Measurements from ENCODE around the gene LUZP2. TPM values are rescaled to one million over a fixed set of nuclear protein-coding genes. Genes with fewer than 3 reads are reported as not detected.
"Not testable (repeated sequence)": the region's sequence is repeated elsewhere in the genome, so short reads cannot be mapped to it uniquely, and the experiment has no call there.

The LUZP2 gene
- total and polyA plus RNA-seq, 8 donors = 1.2 to 8.3 (median 4.6) TPM; not detected in 1

DNA sequence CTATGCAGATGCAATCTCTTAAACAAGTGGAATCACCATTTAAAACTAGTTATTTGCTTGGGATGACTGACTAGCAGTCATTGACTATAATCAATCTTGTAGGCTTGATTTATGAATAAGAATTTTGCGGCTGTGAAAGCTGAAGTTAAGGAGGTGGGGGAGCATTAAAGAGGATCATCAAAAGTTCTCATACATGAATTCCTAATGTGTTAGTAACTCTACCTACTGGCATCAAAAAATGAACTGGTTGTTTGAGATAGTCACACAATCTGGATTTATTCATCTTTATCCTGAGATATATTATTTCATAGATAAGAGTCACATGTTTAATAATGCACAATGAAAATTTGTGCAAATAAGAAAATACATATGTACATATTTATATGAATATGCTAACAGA is 393.6 kb downstream of the LUZP2 start:
- no peak for DNase-seq
- TF ChIP-seq, protein P1, sequence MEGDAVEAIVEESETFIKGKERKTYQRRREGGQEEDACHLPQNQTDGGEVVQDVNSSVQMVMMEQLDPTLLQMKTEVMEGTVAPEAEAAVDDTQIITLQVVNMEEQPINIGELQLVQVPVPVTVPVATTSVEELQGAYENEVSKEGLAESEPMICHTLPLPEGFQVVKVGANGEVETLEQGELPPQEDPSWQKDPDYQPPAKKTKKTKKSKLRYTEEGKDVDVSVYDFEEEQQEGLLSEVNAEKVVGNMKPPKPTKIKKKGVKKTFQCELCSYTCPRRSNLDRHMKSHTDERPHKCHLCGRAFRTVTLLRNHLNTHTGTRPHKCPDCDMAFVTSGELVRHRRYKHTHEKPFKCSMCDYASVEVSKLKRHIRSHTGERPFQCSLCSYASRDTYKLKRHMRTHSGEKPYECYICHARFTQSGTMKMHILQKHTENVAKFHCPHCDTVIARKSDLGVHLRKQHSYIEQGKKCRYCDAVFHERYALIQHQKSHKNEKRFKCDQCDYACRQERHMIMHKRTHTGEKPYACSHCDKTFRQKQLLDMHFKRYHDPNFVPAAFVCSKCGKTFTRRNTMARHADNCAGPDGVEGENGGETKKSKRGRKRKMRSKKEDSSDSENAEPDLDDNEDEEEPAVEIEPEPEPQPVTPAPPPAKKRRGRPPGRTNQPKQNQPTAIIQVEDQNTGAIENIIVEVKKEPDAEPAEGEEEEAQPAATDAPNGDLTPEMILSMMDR (IDR thresholded peaks at IDR 0.05) = no peak
- no peak overlapping the region for H3K4me3 ChIP-seq
- ATAC-seq = no peak
- no peaks in the 10 kb centered on the region for H3K9me3 ChIP-seq
- H3K4me1 ChIP-seq = no peaks in the 10 kb centered on the region
- intact Hi-C loops (cut with DNase I) = no loop called here
- H3K27me3 ChIP-seq = no peaks in the 10 kb centered on the region
- no peaks in the 10 kb centered on the region for H3K36me3 ChIP-seq
- no peak overlapping the region for H3K27ac ChIP-seq

DNA sequence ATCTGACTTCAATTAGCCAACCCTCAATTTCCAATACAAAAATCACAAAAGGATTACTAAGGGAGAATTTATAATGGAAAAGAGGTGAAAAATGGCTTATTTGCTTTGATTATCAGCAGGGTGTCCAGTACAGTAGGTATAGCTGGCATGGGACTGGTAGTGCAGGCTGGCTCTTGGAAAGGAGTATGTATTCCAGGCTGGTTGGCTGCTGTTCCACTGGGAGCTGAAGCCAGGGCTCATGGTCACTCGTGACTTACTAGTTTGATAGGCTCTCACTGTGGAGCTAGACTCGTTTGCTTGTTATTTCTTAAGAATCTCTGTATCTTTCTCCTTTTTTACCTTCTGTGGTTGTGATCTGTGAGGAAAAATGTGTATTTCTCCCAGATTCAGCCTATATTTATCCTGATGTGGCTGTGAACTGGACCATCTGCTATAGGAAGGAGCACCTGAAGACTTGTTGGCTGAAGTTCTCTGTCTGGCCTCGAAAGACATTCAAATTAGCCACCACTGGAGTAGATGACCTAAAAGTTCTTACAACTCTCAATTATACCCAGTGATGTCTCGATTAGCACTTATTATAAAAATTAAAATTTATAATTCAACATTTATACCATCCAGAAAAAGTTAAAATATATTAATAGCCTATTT is 395.1 kb downstream of the LUZP2 start:
- H3K4me1 ChIP-seq; ATAC-seq; H3K27ac ChIP-seq; intact Hi-C loops (cut with DNase I); DNase-seq; H3K36me3 ChIP-seq; H3K27me3 ChIP-seq; H3K4me3 ChIP-seq: not testable (repeated sequence)
- H3K9me3 ChIP-seq = peaks cover 0 to 10% of the 10 kb centered on the region in 2 donors

DNA sequence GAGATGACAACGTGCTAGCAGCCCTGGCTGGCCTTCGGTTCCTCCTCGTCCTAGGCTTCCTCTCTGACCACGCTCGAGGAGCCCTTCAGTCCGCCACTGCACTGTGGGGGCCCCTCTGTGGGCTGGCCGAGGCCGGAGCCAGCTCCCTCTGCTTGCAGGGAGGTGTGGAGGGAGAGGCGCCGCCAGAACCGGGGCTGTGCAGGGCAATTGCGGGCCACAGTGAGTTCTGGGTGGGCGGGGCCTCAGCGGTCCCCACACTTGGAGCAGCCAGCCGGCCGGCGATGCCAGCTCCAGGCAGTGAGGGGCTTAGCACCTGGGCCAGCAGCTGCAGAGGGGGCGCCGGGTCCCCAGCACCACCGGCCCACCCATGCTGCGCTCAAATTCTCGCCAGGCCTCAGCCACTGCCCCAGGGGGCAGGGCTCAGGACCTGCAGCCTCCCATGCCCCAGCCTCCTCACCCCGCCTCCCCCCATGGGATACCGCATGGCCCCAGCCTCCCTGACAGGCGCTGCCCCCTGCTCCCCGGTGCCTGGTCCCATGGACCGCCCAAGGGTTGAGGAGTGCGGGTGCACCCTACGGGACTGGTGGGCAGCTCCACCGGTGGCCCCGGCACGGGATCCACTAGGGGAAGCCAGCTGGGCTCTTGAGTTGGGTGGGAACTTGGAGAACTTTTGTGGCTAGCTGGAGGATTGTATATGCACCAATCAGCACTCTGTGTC is 399.4 kb downstream of the LUZP2 start:
- no peak for ATAC-seq
- TF ChIP-seq, protein P1 (IDR thresholded peaks at IDR 0.05) = no peak

DNA sequence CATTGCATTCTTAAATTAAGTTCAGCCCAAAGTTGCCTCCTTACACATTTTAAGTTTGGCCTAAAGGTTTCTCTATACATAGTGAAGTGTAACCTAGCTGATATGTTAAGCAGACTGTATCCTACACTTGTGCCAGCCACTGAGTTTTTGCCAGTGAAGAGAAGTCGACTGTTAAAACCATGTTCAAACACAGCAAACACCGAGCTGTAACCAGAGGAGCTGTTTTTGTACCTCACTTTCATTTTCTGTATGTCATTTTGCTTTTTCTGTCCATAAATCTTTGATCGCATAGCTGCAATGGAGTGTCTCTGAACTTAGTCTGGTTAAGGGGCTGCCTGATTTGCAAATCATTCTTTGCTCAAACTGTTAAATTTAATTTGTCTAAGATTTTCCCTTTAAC is 403.7 kb downstream of the LUZP2 start:
- Histone ChIP-seq H3K4me3 (no peak overlapping the region), H3K27ac (no peak overlapping the region), H3K27me3 (no peaks in the 10 kb centered on the region), H3K9me3 (peaks cover 0 to 14% of the 10 kb centered on the region in 2 donors), H3K36me3 (no peaks in the 10 kb centered on the region), H3K4me1 (no peaks in the 10 kb centered on the region)
- ATAC-seq = no peak
- no peak for DNase-seq
- TF ChIP-seq, protein P1 (IDR thresholded peaks at IDR 0.05) = no peak
- intact Hi-C loops (cut with DNase I) = no loop called here

More for the DNA sequence above, 399.4 kb downstream of the LUZP2 start:
- Histone ChIP-seq H3K4me3 (no peak overlapping the region), H3K36me3 (no peaks in the 10 kb centered on the region), H3K4me1 (no peaks in the 10 kb centered on the region), H3K9me3 (peaks cover 0 to 14% of the 10 kb centered on the region in 2 donors), H3K27ac (no peak overlapping the region), H3K27me3 (no peaks in the 10 kb centered on the region)
- DNase-seq = peak in 1 of 4 donors; percentile 66
- intact Hi-C loops (cut with DNase I) = no loop called here

DNA sequence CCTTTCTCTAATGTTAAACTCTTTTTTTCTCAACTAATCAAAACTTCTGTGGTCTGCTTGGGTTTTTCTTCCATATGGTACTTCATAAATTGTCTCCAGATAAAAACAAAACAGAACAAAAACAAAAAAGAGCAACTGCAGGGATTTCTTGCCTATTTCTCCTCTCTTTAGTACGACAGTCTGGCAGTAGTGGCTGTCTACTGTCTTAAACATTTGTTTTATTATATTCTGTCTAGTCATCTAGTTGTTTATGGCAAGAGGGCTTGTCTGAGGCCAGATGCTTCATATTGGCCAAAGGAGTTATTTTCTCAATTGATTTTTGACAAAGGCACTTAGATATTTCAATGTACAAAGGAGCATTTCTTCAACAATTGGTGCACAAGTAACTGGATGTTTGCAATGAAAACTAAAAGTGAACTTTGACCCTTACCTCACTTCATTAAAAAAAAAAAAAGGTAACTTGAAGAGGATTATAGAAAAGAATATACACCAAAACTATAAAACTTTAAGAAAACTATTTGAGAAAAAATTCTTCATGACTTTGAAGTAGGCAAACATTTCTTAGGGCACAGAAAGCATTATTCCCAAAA is 404.2 kb downstream of the LUZP2 start:
- Histone ChIP-seq H3K27ac (no peak overlapping the region), H3K4me3 (no peak overlapping the region), H3K4me1 (no peaks in the 10 kb centered on the region), H3K9me3 (peaks cover 0 to 12% of the 10 kb centered on the region in 2 donors), H3K36me3 (no peaks in the 10 kb centered on the region), H3K27me3 (no peaks in the 10 kb centered on the region)
- no peak for ATAC-seq
- DNase-seq = no peak
- TF ChIP-seq, protein P1 (IDR thresholded peaks at IDR 0.05) = no peak
- intact Hi-C loops (cut with DNase I) = no loop called here

All from left lung (tissue), 10 donors.